Fibroblast of villous mesenchyme (primary cell): ENCODE data around the gene KRTAP15-1. TPM values are rescaled to one million over a fixed set of nuclear protein-coding genes. Genes with fewer than 3 reads are reported as not detected.

Source experiments
- DNase-seq: peaks from one replicate; pipeline ENCODE4 v3.0.0-alpha.2; 2010; ENCODE audit warnings: low read depth
- H3K4me3 ChIP-seq: 2 replicates; pipeline ENCODE4 v1.5.1; 2011; ENCODE audit warnings: low read depth, mild to moderate bottlenecking, low read length
- CTCF ChIP-seq: IDR thresholded peaks from 2 replicates; pipeline ENCODE4 v1.5.1; 2012; ENCODE audit warnings: low read depth, mild to moderate bottlenecking, low read length; ENCODE audit not compliant: insufficient read depth
- total RNA-seq: library from RNA; depleted of rRNA; stranded (reverse); fragments of >200 nt; gene quantifications from 2 replicates; pipeline ENCODE4 v1.2.3, GENCODE V29; 2012

KRTAP15-1 gene
- total RNA-seq, 1 donor = not detected

- no peak for DNase-seq
- no peak for TF ChIP-seq CTCF
- no peak overlapping the region for H3K4me3 ChIP-seq
Observed at GRCh38 chr21:30448514-30448913, 8.4 kb downstream of the KRTAP15-1 start.

GRCh38 chr21:30463713-30464112, 23.6 kb downstream of the KRTAP15-1 start:
- no peak for DNase-seq
- no peak overlapping the region for H3K4me3 ChIP-seq
- TF ChIP-seq CTCF = no peak

GRCh38 chr21:30468900-30469714, 29.0 kb downstream of the KRTAP15-1 start:
- TF ChIP-seq CTCF = no peak
- H3K4me3 ChIP-seq = no peak overlapping the region
- DNase-seq = no peak

GRCh38 chr21:30478004-30478403, 37.9 kb downstream of the KRTAP15-1 start:
- H3K4me3 ChIP-seq = no peak overlapping the region
- DNase-seq = no peak
- TF ChIP-seq CTCF = no peak

- no peak for DNase-seq
- TF ChIP-seq CTCF = no peak
- H3K4me3 ChIP-seq = no peak overlapping the region
Observed at GRCh38 chr21:30479259-30479658, 39.2 kb downstream of the KRTAP15-1 start.

- no peak within 1 kb of the TSS for H3K4me3 ChIP-seq
- no peak for DNase-seq
- no peak for TF ChIP-seq CTCF
Observed at GRCh38 chr21:30480145-30480544, 40.1 kb downstream of the KRTAP15-1 start, which contains the start of gene KRTAP19-1. Gene KRTAP19-1 (minus strand): TSS chr21:30480367. CDS start chr21:30480317, 50 bp downstream.
